AG04449 (cell line): Measurements from ENCODE around the gene CALCB.
"Not testable (repeated sequence)": the region's sequence is repeated elsewhere in the genome, so short reads cannot be mapped to it uniquely, and the experiment has no call there.

Source experiments
- CTCF ChIA-PET: fragments of 350-600 bp; formaldehyde crosslinking; extraction: SDS; loops from one replicate; lab custom pipeline; 2021; ENCODE audit warnings: antibody characterized with exemption; lab: Yijun Ruan, JAX
- POLR2A ChIA-PET: fragments of 400-600, 350-600 bp; formaldehyde crosslinking; extraction: SDS; loops from one replicate; lab custom pipeline; 2020; ENCODE audit warnings: antibody characterized with exemption, inconsistent platforms; lab: Yijun Ruan, JAX
- DNase-seq: peaks from one replicate; pipeline ENCODE4 v3.0.0-alpha.2; 2010; ENCODE audit warnings: low read depth, low spot score
- H3K4me3 ChIP-seq: 2 replicates; pipeline ENCODE4 v1.5.1; 2011; ENCODE audit warnings: low read depth, mild to moderate bottlenecking, control low read depth, low read length
- TF ChIP-seq, protein P1 (sequence below): IDR thresholded peaks from one replicate; pipeline ENCODE4 v1.5.1; 2011; ENCODE audit warnings: mild to moderate bottlenecking, moderate library complexity, low read length, control low read depth, inconsistent platforms; ENCODE audit not compliant: insufficient read depth; ENCODE audit errors: missing control alignments

Gene CALCB

DNA sequence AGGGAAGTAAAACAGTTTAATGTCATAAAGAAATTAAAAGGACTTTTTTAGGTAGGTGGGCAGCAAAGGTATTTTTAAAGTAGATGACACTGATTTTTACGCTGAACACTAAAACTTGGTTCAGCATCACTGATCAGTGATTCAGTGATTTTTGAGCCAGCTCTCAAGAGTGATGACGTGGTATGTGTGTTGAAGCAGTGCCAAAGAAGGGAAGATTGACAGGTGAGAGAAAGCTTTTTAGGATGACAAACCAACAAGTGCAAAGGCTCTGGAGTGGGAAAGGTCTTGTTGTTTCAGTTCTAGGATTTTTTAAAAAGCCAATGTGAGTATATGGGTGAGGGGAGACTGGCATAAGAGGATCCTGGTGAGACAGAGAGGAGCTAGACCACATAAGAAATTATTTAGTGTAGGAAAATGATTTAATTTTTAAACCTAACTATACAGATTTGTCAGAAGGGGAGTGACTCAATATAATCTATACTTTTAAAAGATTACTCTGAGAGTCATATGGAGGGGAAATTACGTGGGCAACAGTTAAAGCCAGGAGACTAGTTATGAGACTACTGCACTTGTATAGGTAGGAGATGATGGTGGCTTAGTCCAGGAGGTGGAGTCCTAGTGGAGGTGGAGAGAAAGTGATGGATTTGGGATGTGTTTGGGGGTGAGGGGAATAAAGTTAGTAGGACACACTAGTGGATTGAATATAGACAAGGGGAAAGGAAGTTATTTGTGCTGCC is 17.6 kb upstream of the CALCB start:
- CTCF ChIA-PET = no interaction called here
- H3K4me3 ChIP-seq = no peak overlapping the region
- POLR2A ChIA-PET = no interaction called here
- no peak for DNase-seq
- TF ChIP-seq, protein P1, sequence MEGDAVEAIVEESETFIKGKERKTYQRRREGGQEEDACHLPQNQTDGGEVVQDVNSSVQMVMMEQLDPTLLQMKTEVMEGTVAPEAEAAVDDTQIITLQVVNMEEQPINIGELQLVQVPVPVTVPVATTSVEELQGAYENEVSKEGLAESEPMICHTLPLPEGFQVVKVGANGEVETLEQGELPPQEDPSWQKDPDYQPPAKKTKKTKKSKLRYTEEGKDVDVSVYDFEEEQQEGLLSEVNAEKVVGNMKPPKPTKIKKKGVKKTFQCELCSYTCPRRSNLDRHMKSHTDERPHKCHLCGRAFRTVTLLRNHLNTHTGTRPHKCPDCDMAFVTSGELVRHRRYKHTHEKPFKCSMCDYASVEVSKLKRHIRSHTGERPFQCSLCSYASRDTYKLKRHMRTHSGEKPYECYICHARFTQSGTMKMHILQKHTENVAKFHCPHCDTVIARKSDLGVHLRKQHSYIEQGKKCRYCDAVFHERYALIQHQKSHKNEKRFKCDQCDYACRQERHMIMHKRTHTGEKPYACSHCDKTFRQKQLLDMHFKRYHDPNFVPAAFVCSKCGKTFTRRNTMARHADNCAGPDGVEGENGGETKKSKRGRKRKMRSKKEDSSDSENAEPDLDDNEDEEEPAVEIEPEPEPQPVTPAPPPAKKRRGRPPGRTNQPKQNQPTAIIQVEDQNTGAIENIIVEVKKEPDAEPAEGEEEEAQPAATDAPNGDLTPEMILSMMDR = no peak

DNA sequence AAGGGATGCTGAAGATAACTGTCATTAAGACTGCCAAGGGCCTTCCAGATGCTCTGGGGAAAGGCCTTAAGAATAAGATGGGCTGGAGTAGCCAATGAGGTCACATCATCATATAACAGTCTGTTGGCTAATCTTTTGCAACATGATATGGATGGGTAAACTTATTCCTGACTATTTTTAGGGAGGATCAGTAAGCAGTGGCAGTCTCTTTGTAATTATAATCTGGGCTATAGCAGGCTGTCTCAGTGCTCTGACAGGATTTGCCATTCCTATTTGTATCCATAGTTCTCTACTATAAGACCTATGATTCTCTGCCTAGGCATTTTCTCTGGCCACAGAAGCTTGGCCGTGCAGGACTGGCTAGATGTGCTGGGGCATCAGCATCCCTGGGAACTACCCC is 16.1 kb upstream of the CALCB start:
- H3K4me3 ChIP-seq = no peak overlapping the region
- DNase-seq = no peak
- ChIA-PET CTCF (no interaction called here), POLR2A (no interaction called here)
- TF ChIP-seq, protein P1 = no peak

DNA sequence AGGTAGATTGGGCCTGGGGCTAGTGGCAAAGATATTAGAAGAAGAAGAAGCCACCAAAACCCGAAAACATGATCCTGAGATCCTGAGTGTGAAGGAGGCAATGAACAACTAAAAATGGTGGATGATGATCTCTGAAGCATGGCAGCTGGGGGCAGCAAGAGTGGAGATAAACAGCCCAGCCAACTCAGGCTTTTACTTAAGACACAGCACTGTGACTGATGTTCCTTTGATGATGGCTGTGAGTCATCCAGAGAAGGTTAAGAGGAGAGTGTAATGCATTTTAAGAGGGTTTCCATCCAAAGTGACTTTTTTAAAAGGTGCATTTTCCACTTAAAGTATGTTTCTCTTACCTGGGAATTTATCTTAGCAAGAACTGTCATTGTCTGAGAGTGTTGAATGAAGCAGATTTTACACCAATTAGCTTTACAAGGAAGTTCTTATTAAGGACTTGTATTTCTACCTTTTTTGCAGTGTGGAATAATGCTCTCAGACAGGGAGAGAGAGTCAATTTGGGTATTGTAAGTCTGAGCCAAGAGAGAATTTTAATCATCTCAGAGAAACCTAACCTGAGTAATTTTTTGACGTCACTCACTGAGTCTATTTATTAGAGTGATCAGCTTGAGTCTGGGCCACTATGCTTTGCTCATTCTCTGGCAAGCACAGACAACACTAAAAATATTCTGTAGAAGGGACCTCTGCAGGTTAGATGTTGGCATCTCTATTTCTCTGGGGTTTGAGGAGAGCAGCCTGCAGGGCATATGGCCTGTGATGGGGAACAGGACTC is 14.1 kb upstream of the CALCB start:
- POLR2A ChIA-PET = no interaction called here
- CTCF ChIA-PET = interaction anchor here (0.9 to 1.4 kb wide), 3 partner anchors 17 to 85 kb away, joined by 3 to 5 read pairs (median 4); no protein-coding TSS in a partner anchor
- no peak for DNase-seq
- no peak overlapping the region for H3K4me3 ChIP-seq
- TF ChIP-seq, protein P1 = no peak

DNA sequence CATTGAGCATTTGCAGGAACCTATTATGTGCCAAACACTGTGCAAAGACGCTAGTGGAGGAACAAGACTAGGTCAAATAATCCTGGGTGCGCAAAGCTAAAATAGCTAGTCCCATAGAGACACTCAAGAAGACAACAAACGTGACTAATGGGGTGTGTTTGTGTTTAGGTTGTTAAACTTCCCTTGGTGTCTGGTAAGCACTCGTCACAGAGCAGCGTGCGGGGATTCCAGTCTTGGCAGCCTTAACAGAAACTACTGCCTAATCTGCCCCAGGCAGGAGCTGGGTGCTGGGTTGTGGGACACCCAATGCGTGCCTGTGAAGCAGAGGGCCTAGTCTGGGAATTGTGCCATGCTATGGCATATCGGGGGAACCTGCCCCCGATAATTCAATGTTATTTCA is 10.8 kb upstream of the CALCB start:
- ChIA-PET CTCF (no interaction called here), POLR2A (no interaction called here)
- H3K4me3 ChIP-seq = no peak overlapping the region
- no peak for DNase-seq
- TF ChIP-seq, protein P1 = no peak

DNA sequence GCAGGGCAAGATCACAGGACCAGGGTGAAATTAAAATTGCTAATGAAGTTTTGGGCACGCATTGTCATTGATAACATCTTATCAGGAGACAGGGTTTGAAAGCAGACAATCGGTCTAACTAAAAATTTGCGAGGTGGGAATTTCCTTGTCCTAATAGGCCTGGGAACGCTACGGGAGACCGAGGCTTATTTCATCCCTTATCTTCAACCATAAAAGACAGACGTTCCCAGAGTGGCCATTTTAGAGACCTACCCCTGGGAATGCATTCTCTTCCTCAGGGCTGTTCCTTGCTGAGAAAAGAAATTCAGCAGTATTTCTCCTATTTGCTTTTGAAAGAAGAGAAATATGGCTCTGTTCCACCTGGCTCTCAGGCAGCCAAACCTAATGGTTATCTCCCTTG is 3.6 kb upstream of the CALCB start:
- H3K4me3 ChIP-seq, POLR2A ChIA-PET, DNase-seq: not testable (repeated sequence)
- CTCF ChIA-PET = interaction anchor here (0.9 to 1.2 kb wide), 2 partner anchors 161 to 163 kb away, joined by 3 read pairs; no protein-coding TSS in a partner anchor

DNA sequence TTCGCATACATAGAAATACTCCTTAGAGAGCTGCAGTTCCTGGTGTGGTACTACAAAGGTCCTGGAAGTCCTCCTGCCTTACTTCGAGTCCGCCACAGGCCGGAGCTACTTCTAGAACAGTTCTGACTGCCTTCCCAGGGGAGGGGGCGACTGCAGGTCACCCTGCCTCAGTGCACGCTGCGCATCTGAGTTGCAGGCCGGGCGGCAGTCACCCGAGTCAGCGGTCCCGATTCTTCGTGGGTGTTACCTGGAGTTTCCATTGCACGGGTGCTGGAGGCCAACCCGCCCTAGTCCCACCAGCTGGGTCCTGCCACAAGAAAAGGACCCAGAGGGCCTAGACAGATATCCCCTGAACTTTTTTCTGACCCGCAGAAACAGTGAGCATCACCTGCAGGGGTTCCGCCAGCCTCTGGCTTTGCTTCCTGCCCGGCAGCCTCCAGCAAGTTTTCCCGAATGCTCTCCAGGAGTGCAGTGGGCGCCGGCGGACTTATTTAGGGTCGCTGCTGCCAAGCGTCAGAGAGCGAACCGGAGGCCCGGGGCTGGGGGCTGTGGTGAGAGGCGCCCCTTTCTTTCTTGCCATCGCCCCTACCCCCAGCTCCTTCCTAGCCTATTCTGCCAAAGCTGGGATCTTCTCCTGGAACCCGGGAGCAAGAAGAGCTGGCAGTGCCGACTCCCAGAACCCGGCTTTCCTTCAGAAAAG is 1.7 kb upstream of the CALCB start:
- no peak for DNase-seq
- no peak overlapping the region for H3K4me3 ChIP-seq
- POLR2A ChIA-PET = no interaction called here
- CTCF ChIA-PET = interaction anchor here (7.2 kb wide), 1 partner anchor 164 kb away, joined by 110 read pairs; no protein-coding TSS in a partner anchor
- TF ChIP-seq, protein P1 = no peak
